Fibroblast of skin of abdomen (primary cell): ENCODE measurements around the gene DST.

Source experiments
- DNase-seq: peaks from one replicate; pipeline ENCODE4 v3.0.0-alpha.2; 2013

Gene DST

GRCh38 chr6:56535626-56536025 lies 107.1 kb downstream of the DST start:
- DNase-seq = no peak

DNA sequence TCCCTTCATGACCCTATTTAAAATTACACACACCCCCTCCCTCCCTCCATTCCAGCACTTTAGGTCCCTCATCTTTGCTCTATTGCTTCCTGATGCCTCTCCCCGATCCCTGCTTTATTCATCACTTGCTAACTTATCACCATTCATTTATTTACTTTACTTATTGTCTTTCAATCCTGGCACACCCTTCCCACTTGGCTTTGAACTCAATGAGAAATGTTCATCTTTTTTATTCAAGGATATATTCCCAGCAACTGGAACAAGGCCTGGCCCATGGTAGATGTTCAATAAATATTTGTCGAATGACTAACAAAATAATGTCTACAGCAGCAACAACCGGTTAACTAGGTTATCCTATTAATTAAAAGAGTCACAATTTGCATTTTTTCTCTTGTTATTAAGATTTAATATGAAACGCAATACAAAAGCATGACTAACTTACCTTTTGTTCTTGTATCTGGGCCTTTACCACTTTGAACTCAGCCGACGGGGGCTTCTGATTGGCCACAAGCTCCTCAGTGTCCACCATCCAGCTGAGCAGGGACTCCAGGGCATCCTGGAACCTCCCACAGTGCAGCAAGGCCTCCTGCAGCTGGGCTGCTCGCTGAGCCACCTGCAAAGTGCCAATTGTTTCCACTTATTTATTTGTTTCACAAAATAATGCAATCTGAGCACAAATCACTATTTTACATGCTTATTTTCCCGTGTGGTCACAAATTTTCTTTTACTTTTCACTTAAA lies 107.8 kb downstream of the DST start:
- no peak for DNase-seq

GRCh38 chr6:56532766-56533551 lies 109.7 kb downstream of the DST start:
- no peak for DNase-seq

- DNase-seq = no peak
Measured at GRCh38 chr6:56531839-56532595, 110.7 kb downstream of the DST start.

DNA sequence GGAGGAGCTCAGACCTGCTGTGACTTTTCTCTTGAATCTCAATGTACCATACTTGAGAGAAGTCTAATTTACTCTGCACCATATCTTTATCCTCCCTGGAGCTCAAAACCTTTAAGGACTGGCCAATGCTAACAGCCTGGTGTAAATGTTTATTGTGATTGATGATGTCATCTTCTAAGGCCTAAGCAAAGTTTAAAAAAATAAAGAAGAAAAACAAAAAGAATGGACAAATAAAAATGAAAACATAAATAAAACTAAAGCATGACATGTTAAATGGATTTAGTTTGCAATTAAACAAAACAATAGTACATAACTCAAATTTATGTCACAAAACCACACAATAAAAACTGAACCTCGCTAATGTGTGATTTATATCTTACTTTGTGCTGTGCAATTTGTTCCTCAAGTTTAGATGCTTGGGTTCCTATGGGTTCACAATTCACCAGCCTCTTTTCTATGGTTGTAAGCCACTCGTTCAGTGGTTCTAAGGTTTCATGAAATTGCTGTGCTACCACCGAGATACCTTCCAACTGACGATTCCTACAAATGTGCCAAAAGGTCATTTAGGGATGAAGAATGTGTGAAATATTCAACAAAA lies 113.0 kb downstream of the DST start:
- no peak for DNase-seq

GRCh38 chr6:56528412-56528841 lies 114.3 kb downstream of the DST start:
- DNase-seq = peak; percentile 94

- DNase-seq = no peak
Measured at GRCh38 chr6:56527934-56528333, 114.8 kb downstream of the DST start.

- no peak for DNase-seq
Measured at GRCh38 chr6:56526860-56527544, 115.7 kb downstream of the DST start.

DNA sequence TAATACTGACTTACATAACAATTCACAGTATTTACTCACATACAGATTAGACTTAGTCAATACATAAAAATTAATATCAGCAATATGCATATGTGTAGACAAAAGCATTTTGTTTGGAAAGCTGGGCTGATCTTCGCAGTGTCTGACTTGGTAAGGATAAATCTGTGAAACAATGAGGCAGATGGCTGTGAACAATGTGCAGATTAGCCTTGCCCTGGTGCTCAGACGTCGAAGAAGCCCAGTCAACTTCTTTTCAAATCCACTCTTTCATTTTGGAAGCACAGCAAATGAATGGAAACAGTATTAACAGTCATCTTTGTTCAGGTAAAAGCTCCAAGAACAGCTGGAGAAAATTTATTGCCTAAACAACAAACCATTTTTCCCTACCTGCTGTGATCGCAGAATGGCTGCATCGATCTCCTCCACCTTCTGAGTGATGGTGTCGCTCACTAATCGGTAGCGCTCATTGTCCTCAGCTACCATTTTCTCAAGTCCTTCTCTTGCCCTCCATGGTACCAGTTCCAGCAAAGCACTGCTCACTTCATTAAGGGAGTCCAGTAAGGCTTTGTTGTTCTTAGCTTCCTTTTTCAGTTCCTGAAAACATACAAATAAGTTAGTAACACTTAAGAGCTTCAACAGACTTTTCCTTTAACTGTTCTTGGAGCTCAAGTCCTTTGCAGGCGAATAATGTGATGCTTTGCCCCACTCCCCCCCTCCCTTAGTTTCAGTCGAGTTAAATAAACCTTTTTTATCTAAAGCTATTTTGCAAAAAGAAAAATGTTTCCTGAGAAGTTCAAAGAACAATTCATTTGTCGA lies 116.5 kb downstream of the DST start:
- DNase-seq = no peak

GRCh38 chr6:56524891-56525703 lies 117.6 kb downstream of the DST start:
- DNase-seq = peak; percentile 98

DNA sequence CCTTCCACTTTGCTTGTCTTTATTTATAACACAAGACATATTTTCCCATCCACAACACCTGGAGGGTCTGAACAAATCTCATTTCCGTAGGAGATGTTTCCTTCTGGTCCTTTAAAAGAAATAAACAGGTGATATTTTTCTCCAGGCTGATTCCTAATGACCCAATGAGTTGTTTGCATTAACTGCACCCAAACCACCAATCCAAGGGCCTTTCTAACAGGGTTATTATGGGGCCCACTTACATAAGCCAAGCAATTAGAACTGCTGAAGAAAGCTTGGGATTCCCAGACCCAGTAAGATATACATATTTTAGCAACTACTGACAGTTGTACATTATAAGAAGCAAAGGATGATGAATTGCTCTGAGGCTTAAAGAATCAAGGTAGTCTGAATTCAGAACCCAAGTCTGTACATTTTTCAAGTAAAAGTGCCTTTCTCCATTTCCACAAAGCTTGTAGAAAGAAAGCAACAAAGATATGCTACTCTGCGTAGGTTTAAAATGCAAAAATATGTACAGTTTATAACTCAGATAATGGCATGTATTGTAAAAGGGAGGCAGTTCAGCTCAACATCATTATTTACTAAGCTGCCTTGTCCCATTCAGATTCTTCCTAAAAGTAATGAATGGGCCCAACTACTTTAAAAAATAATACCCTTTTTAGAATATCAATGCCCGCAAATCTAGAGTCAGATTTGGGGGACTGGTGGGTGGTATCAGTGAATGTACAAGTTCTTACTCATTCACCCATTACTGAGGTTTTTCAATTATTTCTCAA lies 120.0 kb downstream of the DST start:
- no peak for DNase-seq

GRCh38 chr6:56521976-56522375 lies 120.7 kb downstream of the DST start:
- no peak for DNase-seq

DNA sequence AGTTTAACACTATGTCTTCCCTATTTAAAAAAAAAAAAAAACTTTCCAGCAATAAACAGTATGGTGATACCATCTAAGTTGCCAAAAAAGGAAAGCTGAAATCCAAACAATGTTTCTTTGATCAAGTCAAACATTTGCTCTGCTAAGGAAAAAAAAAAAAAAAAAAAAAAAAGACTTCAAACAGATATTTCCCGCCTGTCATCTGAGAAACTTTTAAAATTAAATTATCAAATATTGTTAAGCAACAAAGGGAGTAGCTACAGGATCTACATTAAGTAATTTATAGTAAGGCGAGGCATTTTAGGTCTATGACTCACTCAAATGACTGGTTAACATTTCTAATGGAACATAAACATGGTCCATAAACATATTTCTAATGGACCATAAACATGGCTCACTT lies 121.2 kb downstream of the DST start:
- no peak for DNase-seq

DNA sequence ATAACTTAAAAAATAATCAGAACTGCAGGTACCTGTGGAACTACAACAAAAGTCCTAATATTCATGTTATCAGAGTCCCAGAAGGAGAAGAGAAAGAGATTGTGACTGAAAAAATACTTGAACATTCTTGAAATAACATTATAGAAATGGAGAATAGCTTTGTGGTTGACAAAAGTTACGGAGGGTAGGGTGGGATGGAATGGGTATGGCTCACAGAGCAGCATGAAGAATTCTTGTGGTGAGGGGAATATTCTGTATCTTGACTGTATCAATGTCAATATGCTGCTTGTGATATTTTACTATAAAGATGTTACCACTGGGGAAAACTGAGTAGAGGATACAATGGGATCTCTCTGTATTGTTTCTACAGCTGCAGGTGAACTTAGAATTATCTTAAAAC lies 122.5 kb downstream of the DST start:
- peak; percentile 42 for DNase-seq

DNA sequence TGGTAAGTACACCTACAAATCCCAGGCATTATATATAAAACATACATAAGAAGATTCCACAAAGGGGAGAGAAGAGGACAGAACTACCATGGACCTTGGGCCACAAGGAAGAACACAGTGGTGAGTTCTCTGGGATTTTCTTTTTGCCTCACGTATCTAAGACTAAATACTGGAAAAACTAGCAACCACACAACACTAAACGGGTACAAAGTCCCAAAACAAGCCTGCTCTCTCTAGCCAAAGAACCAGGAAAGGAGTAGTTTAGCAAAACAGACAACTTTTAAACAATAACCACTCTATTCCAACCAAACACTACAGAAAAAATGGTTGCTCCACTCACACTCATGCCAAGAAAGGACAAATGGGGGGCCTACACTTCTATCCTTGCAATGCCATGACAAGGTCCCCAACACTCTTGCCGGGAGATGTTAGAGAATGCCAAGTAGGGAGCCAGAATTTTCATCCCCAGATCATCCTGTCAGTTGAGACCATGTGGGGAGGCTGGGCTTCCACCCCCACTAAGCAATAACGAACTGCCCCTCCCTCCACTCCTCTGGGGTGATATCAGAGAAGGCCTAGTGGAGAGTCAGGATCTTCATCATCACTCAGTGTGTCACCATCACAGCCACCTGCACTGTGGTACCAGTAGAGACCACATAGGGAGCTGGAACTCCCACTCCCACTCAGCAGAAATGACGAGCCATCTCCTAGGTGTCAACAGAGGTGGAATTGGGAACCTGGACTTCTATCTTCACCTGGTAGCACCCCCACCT lies 123.5 kb downstream of the DST start:
- no peak for DNase-seq

DNA sequence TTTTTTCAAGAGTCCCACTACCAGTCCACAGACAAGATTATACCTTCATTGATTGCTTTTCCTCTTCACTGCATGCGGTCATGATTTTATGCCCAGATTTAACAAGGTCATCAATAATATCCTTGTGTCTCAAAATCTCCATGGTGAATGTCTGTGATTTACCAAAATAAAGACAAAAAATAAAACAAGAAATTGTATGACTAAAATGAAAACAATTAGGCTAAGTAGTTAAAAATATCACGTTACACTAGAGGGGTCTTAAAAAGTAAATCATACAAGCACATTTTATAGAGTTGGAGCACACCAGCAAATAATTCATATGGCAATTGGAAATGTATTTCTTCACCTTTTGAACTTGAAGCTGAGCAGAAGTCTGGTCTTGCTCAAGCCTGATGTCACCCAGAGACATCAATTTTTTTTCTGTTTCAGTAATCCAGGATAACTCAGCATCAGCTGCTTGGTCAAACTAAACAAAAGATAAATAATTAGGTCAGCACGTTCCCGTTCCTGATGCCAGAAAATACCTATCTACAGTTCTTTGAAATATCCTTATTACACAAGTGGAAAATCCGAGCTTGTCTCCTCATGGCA lies 125.4 kb downstream of the DST start:
- DNase-seq = peak; percentile 41

- DNase-seq = no peak
Measured at GRCh38 chr6:56516003-56516402, 126.7 kb downstream of the DST start.
